Heart left ventricle (tissue), 16 donors: ENCODE data around the gene SHOX. TPM values are rescaled to one million over a fixed set of nuclear protein-coding genes. Genes with fewer than 3 reads are reported as not detected.

ENCODE experiments used
- ATAC-seq, 4 donors: fragments of 200-7000 bp; cut with Tn5 transposase; one replicate each; pipeline ENCODE4 v1.9.1; 2020 to 2022; ENCODE audit warnings: moderate library complexity in 4 of 4, mild to moderate bottlenecking in 3 of 4, moderate number of reproducible peaks in 1 of 4
- DNase-seq, 5 donors: peaks; one replicate each; pipeline ENCODE4 v3.0.0-alpha.2; 2020
- H3K27ac ChIP-seq, 12 donors: fragments of 200-600 bp; sonication (generic) in 4 of 12; one replicate each; pipeline versions ENCODE4 v1.5.0 to v1.8.0; 2016 to 2022; ENCODE audit warnings: mild to moderate bottlenecking in 2 of 12
- H3K27me3 ChIP-seq, 9 donors: fragments of 200-600 bp; sonication (generic) in 2 of 9; one replicate each; pipeline versions ENCODE4 v1.5.1 to v1.8.0; 2016 to 2022; ENCODE audit warnings: mild to moderate bottlenecking in 3 of 9
- H3K36me3 ChIP-seq, 9 donors: fragments of 200-600 bp; sonication (generic) in 2 of 9; one replicate each; pipeline versions ENCODE4 v1.5.0 to v1.8.0; 2018 to 2022; ENCODE audit warnings: mild to moderate bottlenecking in 2 of 9
- H3K4me1 ChIP-seq, 12 donors: fragments of 200-600 bp; sonication (generic) in 4 of 12; one replicate each; pipeline versions ENCODE4 v1.5.0 to v1.8.0; 2016 to 2022; ENCODE audit warnings: mild to moderate bottlenecking in 3 of 12
- H3K4me3 ChIP-seq, 12 donors: fragments of 200-600 bp; sonication (generic) in 4 of 12; one replicate each; pipeline versions ENCODE4 v1.5.0 to v1.8.0; 2017 to 2022; ENCODE audit warnings: mild to moderate bottlenecking in 9 of 12, moderate library complexity in 4 of 12
- H3K9me3 ChIP-seq, 12 donors: fragments of 200-600 bp; sonication (generic) in 4 of 12; one replicate each; pipeline versions ENCODE4 v1.5.0 to v1.8.0; 2016 to 2022; ENCODE audit warnings: mild to moderate bottlenecking in 1 of 12
- POLR2A ChIP-seq, 2 donors: fragments of 450-650 bp; IDR thresholded peaks; one replicate each; pipeline ENCODE4 v1.6.1; 2017; ENCODE audit warnings: antibody characterized with exemption in 2 of 2, mild to moderate bottlenecking in 2 of 2, moderate library complexity in 2 of 2
- WGBS, 4 donors: extraction: QIAGEN DNeasy Blood & Tissue Kit in 2 of 4; methylation state at CpG; one replicate each; pipeline versions ENCODE4 v1.1.5 to v1.1.7; 2013 to 2018; 5-methylcytosine and 5-hydroxymethylcytosine counted together
- intact Hi-C, 10 donors: fragments of 100-400 bp; cut with DNase I; formaldehyde crosslinking; loops; one replicate each; pipeline versions ENCODE4 v1.11.1 to v1.14.2; 2022
- polyA plus RNA-seq, 2 donors: library from polyadenylated mRNA; stranded (reverse); fragments of 200-250 nt; gene quantifications; one replicate each; pipeline ENCODE4 v1.2.3, GENCODE V29; 2013
- total RNA-seq, 9 donors: library from RNA; depleted of rRNA in 2 of 9; stranded (reverse); fragments of >200 nt in 2 of 9; fragmentation: NEBNext Ultra II Directional in 3 of 9; extraction: Animal tissue kit (Norgen Biotek cat#: 25700) in 3 of 9; gene quantifications; one replicate each; pipeline versions ENCODE4 v1.1.0 to v1.2.4, GENCODE V29; 2016 to 2023
- TF ChIP-seq, protein P1 (sequence below), 12 donors: fragments of 200-600 bp; sonication (generic) in 4 of 12; IDR thresholded peaks; one replicate each; pipeline versions ENCODE4 v1.5.0 to v1.8.0; 2018 to 2022; ENCODE audit warnings: antibody characterized with exemption in 12 of 12, mild to moderate bottlenecking in 5 of 12
- donor health status: ischemic (EF 13 %, LVEDD 7.1; RV severe dilation, severe dysfunction).
- donor health status: healthy with polysubstance abuse.
- donor health status: DM: no; HTN: yes; CAD: no.
- donor health status: DM: no; HTN: no; CAD: no.
- donor health status: ischemic (EF 25% LVEDD 6.9; RV normal size, moderate dysfunction).
- donor health status: ischemic (EF 25% LVEDD 5.7; RV mildly dilated, moderate dysfunction).
- donor health status: healthy.
- donor health status: DM: yes; HTN: yes; CAD: no.
- donor health status: ischemic (EF 35%, LVEDD 5.7; RV mildly dilated, moderate dysfunction).
- donor health status: nonischemic (EF 11% LVEDD 7.7; RV severe dilation, severe dysfunction).
- donor health status: DM: yes; HTN: yes; CAD: no.
- donor health status: PGD.
- donor health status: ischemic (EF 29% LVEDD 5.4; RV normal size, mild dysfunction).
- donor health status: nonischemic (EF 23%, LVEDD 6.1; RV moderate dilation, normal function).

Gene SHOX
- total and polyA plus RNA-seq, 11 donors, result not detected

DNA sequence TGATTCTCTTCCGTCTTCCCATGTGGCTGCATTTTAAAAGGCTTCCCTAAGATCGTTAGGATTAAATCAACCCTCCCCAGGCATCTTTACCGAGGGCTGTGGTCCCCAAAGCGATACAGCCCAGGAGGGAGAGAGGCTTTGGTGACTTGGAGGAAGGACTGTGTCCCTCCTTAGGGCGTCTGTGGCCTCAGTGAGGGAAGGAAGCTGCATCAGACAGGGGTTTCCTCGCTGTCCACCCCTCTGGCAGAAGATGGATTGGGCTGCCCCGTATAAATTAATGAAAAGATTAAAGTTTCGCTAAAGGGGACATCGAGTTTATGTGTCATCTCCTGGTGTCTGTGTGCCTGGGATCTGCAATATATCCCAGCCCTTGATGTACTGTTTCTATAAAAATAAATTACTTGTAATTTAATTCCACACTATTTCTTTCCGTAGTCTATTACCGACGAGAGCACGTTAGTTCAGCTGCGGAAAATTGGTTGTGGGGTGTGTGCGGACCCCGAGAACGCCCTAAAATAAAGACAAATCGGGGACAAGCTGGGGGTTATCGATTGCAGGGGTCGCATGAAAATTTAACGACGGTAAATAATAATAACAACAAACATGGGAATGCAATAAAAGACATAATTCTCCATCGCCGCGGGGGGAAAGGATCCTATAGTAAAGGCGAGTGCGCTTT is 6.5 kb downstream of the SHOX start:
- intact Hi-C loops, result no loop called here
- no peak for DNase-seq
- no peaks in the 10 kb centered on the region for H3K36me3 ChIP-seq
- H3K27ac ChIP-seq, result no peak overlapping the region
- no peaks in the 10 kb centered on the region for H3K9me3 ChIP-seq
- peaks cover 0 to 7% (median 0%) of the 10 kb centered on the region in 12 donors for H3K4me1 ChIP-seq
- peaks cover 37 to 94% (median 77%) of the 10 kb centered on the region in 9 donors for H3K27me3 ChIP-seq
- H3K4me3 ChIP-seq, result peak overlapping the region in 4 of 12 donors; percentile 0 to 33 (median 20)
- TF ChIP-seq POLR2A (IDR thresholded peaks at IDR 0.05), result no peak
- TF ChIP-seq, protein P1, sequence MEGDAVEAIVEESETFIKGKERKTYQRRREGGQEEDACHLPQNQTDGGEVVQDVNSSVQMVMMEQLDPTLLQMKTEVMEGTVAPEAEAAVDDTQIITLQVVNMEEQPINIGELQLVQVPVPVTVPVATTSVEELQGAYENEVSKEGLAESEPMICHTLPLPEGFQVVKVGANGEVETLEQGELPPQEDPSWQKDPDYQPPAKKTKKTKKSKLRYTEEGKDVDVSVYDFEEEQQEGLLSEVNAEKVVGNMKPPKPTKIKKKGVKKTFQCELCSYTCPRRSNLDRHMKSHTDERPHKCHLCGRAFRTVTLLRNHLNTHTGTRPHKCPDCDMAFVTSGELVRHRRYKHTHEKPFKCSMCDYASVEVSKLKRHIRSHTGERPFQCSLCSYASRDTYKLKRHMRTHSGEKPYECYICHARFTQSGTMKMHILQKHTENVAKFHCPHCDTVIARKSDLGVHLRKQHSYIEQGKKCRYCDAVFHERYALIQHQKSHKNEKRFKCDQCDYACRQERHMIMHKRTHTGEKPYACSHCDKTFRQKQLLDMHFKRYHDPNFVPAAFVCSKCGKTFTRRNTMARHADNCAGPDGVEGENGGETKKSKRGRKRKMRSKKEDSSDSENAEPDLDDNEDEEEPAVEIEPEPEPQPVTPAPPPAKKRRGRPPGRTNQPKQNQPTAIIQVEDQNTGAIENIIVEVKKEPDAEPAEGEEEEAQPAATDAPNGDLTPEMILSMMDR (IDR thresholded peaks at IDR 0.05), result no peak
- 2 to 4% (median 3%) methylated on average over 27 of the region's 27 CpGs for WGBS, 4 donors
- no peak for ATAC-seq

DNA sequence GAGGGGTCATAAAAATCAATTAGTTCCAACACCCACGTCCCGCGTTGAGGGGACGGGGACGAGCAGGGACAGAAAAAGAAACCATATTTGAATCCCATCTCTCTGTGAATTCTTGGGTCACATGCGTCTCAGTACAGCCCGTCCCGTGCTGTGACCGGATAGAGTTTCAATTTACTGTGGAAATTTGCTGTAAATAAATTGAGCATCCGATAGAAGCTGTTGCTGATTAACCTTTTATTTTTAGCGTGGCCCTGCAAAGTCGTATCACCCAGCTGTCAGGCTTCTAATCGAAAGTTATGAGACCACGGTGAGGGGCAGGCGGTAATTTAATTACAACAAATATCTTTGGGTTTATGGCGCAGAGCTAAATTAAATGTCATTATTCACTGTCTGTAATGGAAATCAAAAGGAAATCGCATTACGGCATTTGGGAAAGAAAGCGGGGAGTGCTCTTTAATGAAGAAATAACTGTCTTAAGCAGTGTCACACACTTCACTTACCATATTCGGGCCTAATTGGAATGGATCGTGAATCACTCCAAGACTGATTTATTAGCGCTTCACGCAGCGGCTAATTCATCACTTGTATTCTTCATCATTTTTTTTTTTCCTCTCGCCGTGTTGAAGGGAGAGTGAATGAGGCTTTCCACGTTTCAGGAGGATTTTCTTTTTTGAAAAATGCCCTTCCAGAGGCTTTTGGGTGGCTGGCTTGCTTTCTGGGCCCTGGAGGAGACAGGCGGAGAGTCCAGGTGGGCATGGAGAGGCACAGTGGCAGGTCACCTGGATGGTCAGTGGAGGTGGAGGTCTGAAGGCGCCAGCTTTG is 7.3 kb downstream of the SHOX start:
- ATAC-seq, result no peak
- intact Hi-C loops, result no loop called here
- peak overlapping the region in 6 of 12 donors; percentile 0 to 33 (median 12) for H3K4me3 ChIP-seq
- H3K9me3 ChIP-seq, result no peaks in the 10 kb centered on the region
- H3K36me3 ChIP-seq, result no peaks in the 10 kb centered on the region
- no peak for DNase-seq
- WGBS, 4 donors, result 2 to 3% (median 3%) methylated on average over 29 of the region's 29 CpGs
- H3K27me3 ChIP-seq, result peaks cover 30 to 92% (median 73%) of the 10 kb centered on the region in 9 donors
- H3K4me1 ChIP-seq, result peaks cover 0 to 7% (median 0%) of the 10 kb centered on the region in 12 donors
- no peak overlapping the region for H3K27ac ChIP-seq
- TF ChIP-seq POLR2A (IDR thresholded peaks at IDR 0.05), result no peak
- TF ChIP-seq, protein P1 (IDR thresholded peaks at IDR 0.05), result no peak

DNA sequence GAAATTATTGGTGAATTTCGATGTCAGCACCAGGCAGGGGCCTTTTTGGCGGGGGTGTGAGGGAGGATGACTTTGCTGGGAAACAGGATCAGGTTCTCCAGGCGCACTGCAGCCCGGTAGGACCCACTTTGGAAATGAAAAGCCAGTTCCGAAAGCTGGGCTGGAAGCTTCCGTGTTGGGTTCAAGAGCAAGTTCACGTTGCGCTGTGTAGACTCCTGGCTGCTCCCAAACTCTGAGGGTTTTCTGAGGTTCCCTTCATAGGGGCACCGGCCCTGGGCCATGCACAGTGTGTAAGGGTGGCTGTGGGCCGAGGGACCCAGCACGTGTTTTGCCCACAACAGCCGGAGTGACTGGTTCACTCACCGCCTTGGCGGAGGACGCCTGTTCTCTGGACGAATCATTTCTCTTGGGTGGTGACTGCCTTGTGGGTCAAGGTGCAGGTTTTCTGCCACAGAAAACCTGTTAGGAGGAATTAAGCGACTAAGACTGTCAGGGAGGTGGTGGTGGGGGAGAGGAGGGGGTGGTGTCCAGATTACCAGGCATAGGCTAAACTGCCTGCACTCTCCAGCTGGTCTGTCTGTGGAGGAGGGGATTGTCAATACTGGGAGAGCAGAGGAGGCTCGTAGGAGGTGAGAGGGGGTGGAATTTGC is 8.0 kb downstream of the SHOX start:
- no peak for DNase-seq

More for the DNA sequence above, 8.0 kb downstream of the SHOX start:
- Histone ChIP-seq H3K36me3 (no peaks in the 10 kb centered on the region), H3K4me1 (peaks cover 0 to 7% (median 0%) of the 10 kb centered on the region in 12 donors), H3K9me3 (no peaks in the 10 kb centered on the region), H3K27me3 (peaks cover 26 to 85% (median 71%) of the 10 kb centered on the region in 9 donors), H3K27ac (no peak overlapping the region), H3K4me3 (no peak overlapping the region)
- TF ChIP-seq POLR2A (IDR thresholded peaks at IDR 0.05), result no peak
- TF ChIP-seq, protein P1 (IDR thresholded peaks at IDR 0.05), result no peak
- intact Hi-C loops, result no loop called here
- 0 to 4% (median 3%) methylated on average over 11 to 18 of the region's 18 CpGs for WGBS, 4 donors
- ATAC-seq, result no peak
